GM15510 (cell line): Measurements from ENCODE around the gene ST6GAL2.

Source experiments
- POLR2A ChIP-seq: IDR thresholded peaks from 3 replicates; pipeline ENCODE4 v1.6.1; 2011; ENCODE audit warnings: borderline replicate concordance; ENCODE audit not compliant: insufficient read length; ENCODE audit errors: extremely low read depth

ST6GAL2 gene

GRCh38 chr2:106849253-106849652 is 36.7 kb downstream of the ST6GAL2 start:
- TF ChIP-seq POLR2A, result no peak

DNA sequence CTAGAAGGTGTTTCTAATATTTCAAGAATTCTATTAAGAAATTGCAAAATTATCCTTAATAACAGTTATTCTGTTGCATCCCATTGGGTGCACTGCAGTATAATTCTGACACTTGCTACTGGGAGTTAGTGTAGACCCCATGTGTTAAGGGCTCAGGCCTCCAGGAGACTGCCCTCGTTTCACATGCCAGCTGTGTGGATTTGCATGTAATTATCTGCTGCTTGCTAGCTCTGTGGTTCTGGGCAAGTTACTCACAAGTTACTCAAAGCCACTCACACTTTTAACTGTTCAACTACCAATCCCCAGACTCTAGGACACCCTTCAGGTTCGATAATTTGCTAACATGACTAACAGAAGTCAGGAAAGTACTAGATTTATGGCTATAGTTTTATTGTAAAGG is 38.6 kb downstream of the ST6GAL2 start:
- no peak for TF ChIP-seq POLR2A

GRCh38 chr2:106845716-106846115 is 40.3 kb downstream of the ST6GAL2 start:
- no peak for TF ChIP-seq POLR2A

DNA sequence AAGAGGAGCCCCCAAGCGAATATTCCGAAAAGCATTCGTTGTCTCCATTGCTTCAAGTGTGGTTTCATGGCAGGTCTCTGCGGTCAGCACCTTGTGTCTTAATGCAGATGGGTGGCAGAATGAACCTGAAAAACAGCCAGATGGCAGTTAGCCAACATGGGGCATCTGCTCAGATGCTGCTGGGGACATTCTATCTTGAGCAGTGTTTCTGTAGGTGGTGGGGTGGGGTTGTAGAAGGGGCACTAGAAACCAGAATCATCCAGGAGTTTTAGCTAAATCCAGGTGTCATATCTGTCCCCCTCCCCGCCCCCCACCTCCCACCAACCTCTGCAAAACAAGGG is 42.1 kb downstream of the ST6GAL2 start:
- no peak for TF ChIP-seq POLR2A

DNA sequence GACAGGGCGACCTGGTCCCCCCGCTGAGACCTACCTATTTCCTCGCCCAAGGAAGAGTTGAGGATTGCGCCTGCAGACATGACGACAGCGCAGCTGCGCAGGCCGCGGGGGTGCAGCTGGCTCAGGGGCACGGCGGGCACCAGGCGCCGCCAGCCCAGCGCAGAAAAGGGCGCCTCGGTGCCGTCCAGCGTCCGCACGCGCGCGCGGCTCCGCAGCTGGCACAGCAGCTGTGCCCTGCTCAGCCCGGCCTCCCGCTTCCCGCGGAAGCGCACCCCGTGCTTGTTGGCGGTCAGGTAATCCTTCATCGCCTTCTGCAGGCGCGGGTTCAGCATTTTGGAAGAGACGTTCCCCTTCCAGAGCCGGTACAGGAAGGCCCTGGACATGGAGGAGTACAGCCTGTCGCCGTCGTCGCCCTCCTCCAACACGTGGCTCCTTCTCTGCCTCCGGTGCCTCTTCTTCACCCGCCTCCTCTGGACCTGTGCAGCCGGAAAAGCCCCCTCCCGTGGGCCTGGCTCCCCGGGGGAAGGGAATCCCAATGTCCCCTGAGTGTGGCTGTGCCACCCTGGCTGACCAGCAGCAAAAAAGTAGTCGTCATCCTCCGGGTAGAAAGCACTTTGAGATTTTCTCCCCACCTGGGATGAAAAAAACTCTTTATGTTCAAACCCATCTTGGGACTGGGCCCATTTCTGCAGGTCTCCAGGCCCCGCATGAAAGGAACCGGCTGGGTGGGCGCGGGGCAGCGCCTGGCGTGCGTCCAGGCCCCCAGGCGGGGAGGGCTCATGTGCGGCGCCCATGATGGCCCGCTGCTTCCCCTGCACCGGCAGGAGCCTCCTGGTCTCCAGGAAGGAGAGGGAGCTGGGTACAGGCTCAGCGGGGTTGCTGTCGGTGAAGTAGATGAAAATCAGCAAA is 42.7 kb downstream of the ST6GAL2 start:
- no peak for TF ChIP-seq POLR2A

DNA sequence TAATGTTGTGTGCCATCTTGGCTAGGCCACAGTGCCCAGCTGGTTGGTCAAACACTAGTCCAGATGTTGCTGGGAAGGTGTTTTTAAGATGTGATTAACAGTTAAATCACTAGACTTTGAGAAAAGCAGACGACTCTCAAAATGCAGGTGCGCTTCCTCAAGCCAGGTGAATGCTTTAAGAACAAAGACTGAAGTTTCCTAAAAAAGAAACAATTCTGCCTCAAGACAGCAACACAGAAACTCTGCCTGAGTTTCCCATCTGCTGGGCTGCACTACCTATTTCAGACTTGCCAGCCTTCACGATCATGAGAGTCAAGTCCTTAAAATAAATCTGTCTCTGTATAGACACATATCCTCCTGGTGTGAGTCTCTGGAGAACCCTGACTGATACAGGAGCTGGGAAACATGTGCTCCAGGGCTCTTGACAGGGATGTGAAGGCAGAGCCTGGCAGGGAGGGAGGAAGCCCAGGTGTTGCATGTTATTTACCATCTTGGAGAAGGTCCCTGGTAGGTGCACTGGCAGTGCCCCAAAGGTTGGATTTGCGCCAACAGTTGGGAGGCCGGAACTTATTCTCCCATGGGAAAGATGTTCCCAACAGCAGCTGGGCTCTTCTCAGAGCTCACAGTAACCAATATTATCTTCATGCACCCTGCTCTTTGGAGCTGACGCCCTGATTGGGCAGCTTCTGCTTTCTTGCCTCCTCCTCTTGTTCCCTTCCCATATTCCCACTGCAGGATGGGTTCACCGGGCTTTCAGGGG is 43.9 kb downstream of the ST6GAL2 start:
- no peak for TF ChIP-seq POLR2A

GRCh38 chr2:106840818-106841217 is 45.1 kb downstream of the ST6GAL2 start:
- no peak for TF ChIP-seq POLR2A

- no peak for TF ChIP-seq POLR2A
These were observed 45.9 kb downstream of the ST6GAL2 start for GRCh38 chr2:106839849-106840595.

GRCh38 chr2:106833256-106833655 is 52.7 kb downstream of the ST6GAL2 start:
- TF ChIP-seq POLR2A, result no peak

GRCh38 chr2:106831816-106832569 is 54.0 kb downstream of the ST6GAL2 start:
- TF ChIP-seq POLR2A, result no peak

DNA sequence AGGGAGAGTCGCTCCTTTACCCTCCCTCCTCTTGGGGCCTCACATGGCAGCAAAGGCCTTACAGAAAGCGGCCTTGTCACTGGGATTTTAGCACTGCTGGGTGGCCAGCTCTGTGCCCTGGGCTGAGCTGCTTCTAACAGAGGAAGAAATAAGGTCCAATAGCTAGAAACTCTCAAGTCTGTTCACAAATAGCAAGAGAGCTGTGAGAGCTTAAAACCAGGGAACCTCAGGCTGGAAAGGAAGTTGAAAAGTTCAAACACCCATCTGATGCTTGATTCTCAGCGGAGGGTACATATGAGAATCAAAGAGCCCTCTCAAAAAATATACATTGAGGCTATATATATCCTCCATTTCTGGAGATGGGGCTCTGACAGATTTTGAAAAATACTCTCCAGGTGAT is 54.7 kb downstream of the ST6GAL2 start:
- TF ChIP-seq POLR2A, result no peak

DNA sequence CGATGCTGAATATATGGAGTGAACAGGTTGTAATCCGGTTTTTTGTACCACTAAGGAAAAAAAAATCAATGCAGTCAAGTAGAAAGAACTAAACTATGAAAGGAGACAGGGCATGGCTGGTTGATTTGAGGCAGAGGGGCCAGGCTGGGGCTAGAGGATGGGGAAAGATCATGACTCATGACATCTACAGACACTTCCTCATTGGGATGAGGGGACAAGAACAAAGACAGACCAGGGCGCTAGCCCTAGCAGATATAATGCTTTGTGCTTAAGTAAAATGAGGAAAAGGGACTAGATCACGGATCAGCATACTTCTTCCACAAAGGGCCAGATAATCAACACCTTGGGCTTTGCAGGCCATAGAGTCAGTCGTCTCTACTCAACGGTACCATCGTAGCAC is 55.8 kb downstream of the ST6GAL2 start:
- no peak for TF ChIP-seq POLR2A

DNA sequence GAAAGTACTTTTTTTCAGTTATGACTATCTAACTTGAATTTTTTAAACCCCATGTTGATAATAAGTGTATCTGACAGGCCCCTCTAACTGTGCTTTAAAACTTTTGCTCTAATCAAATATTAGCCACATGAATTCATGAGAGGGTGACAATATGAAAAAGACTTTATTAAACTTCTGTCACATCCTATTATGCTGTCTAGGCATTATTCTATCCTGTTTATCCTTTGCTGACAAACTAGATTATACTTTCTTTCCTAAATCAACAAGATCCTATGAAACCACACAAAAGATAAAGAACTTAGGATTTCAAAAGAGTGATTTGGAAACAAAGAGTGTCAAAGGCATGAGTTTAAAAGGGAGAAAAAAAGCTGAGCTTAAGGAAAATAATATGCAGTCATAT is 57.8 kb downstream of the ST6GAL2 start:
- no peak for TF ChIP-seq POLR2A

DNA sequence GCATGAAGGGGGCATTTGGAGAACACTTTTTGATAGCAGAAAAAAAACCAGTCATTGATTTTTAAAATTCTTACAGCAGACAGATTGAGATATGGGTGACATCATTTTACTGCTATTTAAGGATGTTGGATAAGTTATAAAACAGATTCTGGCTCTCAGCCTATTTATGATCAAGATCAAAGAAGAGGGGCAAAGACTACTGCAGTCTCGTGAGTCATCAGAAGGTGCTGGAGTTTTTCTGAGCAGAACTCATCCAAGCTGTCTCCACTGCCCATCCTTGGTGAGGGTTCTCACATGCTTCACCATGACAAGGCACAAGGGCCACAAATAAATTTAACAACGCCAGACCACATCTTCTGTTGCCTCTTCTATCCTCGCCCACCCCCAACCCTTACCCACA is 58.8 kb downstream of the ST6GAL2 start:
- TF ChIP-seq POLR2A, result no peak

GRCh38 chr2:106825161-106825560 is 60.8 kb downstream of the ST6GAL2 start:
- no peak for TF ChIP-seq POLR2A

- TF ChIP-seq POLR2A, result no peak
These were observed 69.0 kb downstream of the ST6GAL2 start for GRCh38 chr2:106816974-106817373.

DNA sequence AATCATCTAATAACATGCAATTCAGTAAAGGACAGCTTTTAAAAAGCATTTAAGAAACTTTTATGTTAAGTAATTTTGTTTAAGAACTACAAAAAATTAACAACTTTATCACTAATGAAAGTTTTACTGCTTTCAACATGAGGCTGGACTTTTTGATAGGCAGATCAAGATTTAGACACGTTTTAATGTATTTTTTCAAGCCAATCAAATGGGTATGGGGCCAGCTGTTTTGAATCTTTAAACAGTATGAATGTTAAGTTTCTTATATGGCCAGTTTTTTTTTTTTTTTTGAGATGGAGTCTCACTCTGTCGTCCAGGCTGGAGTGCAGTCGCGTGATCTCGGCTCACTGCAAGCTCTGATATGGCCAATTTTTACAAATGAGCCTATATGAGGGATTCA is 73.1 kb downstream of the ST6GAL2 start:
- no peak for TF ChIP-seq POLR2A
